ENCODE results near the gene FBXW2.
A peak's percentile ranks its signal among the peaks of the same experiment; 100 is the strongest.

FBXW2 gene

GRCh38 chr9:120713257-120714087 lies 79.7 kb downstream of the FBXW2 start:
- DNase-seq: peak; percentile 22

GRCh38 chr9:120712539-120713031 lies 80.6 kb downstream of the FBXW2 start:
- DNase-seq: no peak

DNA sequence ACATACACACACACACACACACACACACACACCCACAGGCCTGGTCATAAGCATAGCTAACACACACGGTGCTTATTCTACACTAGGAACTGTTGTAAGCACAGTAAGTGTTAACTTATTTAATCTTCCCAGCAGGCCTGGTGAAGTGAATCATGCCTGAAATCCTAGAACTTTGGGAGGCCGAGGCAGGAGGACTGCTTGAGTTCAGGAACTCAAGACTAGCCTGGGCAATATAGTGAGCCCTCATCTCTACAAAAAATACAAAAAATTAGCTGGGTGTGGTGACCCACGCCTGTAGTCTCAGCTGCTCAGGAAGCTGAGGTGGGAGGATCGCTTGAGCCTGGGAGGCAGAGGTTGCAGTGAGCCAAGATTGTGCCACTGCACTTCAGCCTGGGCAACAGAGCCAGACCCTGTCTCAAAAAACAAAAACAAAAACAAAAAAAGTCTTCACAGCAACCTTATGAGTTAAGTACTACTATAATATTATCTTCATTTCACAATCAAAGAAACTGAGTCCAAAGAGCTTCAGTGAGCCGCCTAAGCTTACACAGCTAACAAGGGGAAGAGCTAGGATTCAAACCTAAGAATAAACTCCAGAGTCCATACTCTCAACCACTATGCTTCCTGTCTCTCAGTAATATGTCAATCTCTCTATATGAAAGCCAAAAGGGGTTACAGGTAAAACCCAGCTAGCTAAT lies 81.2 kb downstream of the FBXW2 start:
- peak; percentile 8 for DNase-seq

- no peak for DNase-seq
Measured at GRCh38 chr9:120711354-120711753, 81.9 kb downstream of the FBXW2 start.

- no peak for DNase-seq
Measured at GRCh38 chr9:120710110-120710981, 82.9 kb downstream of the FBXW2 start.

DNA sequence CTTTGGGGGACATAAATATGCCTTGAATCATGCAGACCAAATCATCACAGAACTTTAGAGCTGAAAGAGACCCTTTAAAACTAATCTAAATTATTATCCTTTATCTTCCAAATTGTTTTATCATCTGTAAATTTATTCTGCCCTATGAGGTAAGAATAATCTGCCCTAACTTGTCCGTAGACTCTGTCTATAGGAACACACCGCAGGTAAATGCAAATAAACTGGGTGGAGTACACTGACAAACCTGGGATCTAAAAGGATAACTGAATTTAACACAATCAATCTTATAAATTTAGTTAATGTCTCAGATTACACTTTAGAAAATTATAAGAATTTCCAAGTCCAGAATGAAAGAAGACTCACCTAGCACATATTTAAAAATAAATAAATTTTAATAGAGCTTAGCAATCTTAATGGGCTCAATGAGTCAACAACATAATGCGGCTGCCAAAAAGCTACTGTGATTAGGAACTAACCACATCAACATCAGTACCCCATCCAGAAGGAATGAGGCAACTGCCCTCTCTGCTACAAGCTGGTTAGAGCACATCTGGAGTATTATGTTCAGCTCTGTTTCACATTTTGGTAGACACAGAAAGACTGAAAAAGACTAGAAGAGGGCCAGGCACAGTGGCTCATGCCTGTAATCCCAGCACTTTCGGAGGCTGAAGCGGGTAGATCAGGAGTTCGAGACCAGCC lies 84.5 kb downstream of the FBXW2 start:
- DNase-seq: no peak

GRCh38 chr9:120707170-120707569 lies 86.0 kb downstream of the FBXW2 start:
- DNase-seq: no peak

Data from activated naive CD4-positive, alpha-beta T cell treated with Interleukin-2 at 50 U/mL for 16 hours (primary cell).